Left renal cortex interstitium (tissue), 4 donors: Measurements from ENCODE around the gene MGAT5. TPM values are rescaled to one million over a fixed set of nuclear protein-coding genes. Genes with fewer than 3 reads are reported as not detected.

Experiments
- DNase-seq, 4 donors: peaks; one replicate each; pipeline ENCODE4 v3.0.0-alpha.2; 2013; ENCODE audit warnings: low read depth in 4 of 4, low spot score in 2 of 4, missing footprints in 1 of 4
- polyA plus RNA-seq, 4 donors: library from polyadenylated mRNA; unstranded; fragments of 120-200 nt; gene quantifications; one replicate each; pipeline ENCODE4 v1.2.1, GENCODE V29; 2013; ENCODE audit not compliant: insufficient read length in 4 of 4

MGAT5 gene
- polyA plus RNA-seq, 4 donors: 42.8 to 48.9 (median 45.8) TPM

GRCh38 chr2:134411828-134412638 is 158.2 kb downstream of the MGAT5 start:
- DNase-seq: peak; percentile 46 to 75 (median 56)

DNA sequence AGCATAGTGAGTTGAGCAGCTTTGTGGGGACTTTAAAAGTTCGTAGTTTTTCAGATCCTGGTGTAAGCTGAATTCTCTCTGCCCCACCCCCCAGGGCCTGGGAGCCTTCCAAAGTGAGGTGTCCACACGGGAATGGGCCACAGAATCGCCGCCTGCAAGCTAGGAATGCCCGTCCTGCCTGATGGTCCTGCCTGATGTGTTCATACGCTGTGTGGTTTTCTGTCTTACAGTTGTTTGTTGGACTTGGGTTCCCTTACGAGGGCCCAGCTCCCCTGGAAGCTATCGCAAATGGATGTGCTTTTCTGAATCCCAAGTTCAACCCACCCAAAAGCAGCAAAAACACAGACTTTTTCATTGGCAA is 158.7 kb downstream of the MGAT5 start:
- no peak for DNase-seq

- no peak for DNase-seq
Measured at GRCh38 chr2:134413430-134413829, 159.6 kb downstream of the MGAT5 start.

DNA sequence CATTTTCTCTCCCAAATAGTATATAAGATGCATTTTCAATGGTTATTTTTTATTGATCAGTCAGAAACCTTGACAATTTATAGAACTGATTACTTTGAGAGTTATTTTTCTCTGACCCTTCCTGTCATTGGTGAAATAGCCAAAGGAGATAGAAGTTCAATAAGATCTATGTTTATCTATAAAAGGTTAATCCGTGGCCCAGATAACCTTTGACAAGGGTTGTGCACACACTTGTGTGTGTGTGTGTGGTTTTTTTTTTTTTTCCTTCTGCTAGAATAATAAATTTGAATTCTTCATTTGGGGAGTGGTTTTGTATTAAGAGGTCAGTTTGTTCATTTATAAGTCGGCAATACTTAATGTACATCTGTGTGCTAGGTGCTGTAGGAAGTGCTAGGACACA is 160.0 kb downstream of the MGAT5 start:
- no peak for DNase-seq

- no peak for DNase-seq
Measured at GRCh38 chr2:134416018-134416417, 162.1 kb downstream of the MGAT5 start.

- no peak for DNase-seq
Measured at GRCh38 chr2:134416637-134417036, 162.8 kb downstream of the MGAT5 start.

- DNase-seq: no peak
Measured at GRCh38 chr2:134417968-134418582, 164.2 kb downstream of the MGAT5 start.

GRCh38 chr2:134420259-134420658 is 166.4 kb downstream of the MGAT5 start:
- no peak for DNase-seq

DNA sequence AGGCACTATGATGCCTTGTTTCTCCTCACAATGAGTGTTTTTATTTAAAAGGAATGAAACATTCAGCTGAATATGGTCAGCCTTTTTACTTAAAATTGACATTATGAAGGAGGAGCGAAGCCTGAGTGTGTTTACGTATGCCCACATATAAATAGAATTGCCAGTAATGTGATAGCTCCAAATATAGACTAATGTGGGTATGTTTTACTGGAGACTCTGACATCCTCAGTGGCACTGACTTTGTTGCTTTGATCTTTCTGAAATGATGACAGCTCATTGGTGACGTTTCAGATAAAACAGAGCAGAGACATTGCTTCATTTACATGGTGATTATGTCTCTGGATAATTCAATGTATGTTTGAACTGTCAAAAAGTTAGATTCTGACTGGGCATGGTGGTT is 167.0 kb downstream of the MGAT5 start:
- no peak for DNase-seq

GRCh38 chr2:134421556-134422328 is 167.9 kb downstream of the MGAT5 start:
- DNase-seq: no peak

GRCh38 chr2:134425724-134426496 is 172.0 kb downstream of the MGAT5 start:
- no peak for DNase-seq

DNA sequence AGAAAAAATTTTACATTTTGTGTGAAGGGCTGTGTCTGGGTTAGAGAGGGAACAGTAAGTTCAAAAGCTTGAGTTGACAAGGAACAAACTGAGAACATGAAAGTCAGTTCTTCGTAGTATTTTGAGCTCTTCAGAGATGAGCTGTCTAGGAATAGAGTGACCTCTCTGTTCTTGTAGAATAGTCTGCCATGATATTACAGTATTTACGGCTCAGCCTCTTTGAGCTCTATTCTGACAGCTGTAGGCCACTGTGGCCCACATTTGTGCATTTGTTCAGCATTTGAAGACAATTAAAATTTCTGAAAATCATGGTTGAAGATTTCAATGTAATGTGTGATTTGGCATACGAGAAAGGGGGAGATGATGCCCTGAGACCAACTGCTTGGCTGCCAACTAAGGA is 172.8 kb downstream of the MGAT5 start:
- no peak for DNase-seq

GRCh38 chr2:134429886-134430285 is 176.0 kb downstream of the MGAT5 start:
- DNase-seq: no peak

DNA sequence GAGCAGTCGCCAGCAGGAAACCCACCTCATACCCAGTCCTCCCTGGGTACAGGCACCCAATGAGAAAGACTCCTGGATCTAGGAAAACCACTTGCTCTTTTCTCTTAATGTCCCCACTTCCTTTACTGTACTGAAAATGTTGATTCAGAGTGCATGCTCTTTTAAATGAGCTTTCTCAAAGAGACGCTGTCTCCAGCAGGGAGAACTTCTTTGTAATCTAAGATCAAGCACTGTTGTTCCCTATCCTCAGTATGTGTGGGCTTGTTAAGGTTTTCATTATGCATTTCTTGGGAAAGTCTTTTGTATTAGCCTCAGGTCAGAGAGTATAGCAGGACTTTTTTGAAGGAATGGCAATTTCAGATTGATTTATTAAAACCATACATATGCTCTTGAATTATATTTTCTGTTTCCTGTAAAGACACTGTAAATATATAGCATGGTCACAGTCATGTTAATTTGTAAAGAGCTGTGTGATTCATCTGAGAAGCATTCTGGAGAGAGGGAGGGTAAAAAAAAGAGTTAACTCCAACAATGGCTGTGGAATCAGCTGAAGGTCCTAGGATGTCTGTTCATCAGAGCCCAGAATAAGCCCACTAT is 178.1 kb downstream of the MGAT5 start:
- DNase-seq: no peak

DNA sequence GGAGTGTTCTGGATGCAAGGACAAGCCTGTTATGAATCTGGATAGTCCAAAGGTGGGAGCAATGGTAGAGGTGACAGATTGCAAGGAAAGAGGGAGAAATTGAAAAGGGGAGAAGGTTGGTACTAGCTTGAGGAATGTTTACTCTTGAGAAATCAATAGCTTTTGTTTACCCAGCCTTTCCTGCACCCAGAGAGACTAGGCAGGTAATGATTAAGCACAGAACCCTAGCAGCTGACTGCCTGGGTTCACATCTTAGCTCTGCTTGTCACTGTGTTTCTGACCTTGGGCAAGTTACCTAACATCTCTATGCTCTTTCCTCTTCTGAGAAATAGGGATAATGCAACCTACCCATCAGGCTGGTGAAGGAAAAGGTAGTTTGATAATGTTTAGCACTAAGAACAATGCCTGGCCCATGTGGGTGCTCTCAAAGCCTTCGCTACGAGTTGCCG is 178.6 kb downstream of the MGAT5 start:
- no peak for DNase-seq

DNA sequence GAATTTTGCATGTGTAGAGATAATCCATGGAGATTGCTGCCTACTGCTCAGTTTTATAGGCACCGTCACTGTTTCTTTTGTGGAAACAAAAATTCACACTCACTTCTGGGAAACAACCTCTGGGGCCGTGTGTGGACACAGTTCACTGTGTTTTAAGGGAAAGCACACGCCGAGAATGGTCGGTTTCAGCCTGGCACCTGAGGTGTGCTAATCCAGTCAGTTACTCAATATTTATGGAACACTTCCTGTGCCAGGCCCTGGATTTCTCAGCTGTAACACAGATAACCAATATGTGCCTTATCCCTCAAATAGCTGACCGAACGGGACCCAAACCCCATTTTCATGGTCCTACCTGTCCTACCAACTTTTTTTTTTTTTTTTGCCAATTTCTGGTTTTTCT is 179.6 kb downstream of the MGAT5 start:
- no peak for DNase-seq

DNA sequence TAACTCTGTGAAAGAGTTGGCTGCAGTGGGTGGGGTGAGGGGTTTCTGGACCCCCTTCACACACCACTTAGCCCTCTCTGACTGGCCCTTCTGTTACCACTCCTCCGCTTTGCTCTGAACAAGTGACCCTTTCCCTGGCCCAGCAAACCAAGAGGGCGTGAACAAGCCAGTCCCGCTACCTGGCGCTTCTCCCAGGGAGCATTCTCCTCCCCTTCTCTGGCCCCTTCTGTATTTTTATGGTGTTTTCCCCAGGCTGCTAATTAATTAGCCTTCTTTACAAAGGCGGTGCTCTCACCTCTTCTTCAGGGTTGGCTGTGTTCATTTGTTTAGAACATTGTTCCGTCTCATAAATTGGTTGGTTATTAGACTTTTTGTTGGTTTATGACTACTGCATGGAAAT is 180.1 kb downstream of the MGAT5 start:
- no peak for DNase-seq

DNA sequence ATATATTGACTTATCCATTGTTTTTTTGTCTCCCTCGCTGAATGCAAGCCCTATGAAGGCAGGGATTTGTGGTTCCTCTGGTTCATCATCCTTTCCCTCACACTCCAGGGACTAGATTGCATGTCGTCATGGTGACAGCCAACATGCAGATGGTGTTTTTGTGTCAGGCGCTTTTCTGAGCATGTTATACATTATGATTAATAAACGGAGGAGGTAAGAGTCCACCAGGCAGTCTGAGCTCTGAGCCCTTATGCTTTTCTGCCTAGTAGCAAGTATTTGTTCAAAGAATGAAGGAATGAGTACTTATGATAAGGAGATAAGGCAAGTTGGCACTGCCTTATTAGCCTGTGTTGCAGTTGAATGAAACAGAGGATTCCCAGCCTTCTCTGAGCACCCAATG is 181.6 kb downstream of the MGAT5 start:
- no peak for DNase-seq

DNA sequence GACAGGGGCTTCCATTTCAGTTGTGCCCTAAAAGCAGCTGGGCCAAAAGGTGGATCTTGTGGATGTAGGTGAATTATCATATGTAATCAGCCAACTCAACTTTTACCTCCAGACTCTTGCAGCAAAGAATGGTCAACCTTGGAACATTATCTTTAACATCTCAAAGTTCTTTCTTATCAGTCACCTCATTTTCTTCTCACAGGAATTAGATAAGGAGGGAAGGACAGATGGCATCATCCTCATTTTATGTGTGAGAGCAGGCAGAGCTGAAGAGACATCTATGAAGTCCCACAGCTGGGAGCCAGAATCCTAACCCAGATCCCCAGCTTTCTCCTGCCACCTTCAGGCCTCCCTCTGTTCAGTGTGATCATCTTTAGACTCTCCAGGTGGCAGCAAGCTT is 182.1 kb downstream of the MGAT5 start:
- no peak for DNase-seq

DNA sequence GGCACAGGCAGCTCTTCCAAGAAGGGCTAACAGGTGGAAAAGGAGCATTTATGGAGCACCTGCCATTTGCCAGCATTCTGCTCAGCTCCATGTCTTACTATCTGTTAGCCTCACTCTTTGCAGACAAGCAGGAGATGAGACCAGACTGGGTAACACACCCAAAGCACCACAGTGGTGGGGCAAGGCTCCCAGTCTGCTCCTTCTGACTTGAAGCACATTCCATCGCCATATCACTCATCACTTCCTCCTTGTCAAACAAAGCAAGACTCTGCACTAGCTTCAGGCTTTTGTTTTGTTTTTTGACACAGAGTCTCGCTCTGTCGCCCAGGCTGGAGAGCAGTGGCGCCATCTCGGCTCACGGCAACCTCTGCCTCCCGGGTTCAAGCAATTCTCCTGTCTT is 182.8 kb downstream of the MGAT5 start:
- DNase-seq: no peak
